Kasumi-1 (cell line): ENCODE measurements around the gene CAPN11.

Experiments used
- DNase-seq, 2 experiments: peaks; one replicate each; lab custom pipeline; 2025; lab: John Stamatoyannopoulos, UW

The CAPN11 gene

DNA sequence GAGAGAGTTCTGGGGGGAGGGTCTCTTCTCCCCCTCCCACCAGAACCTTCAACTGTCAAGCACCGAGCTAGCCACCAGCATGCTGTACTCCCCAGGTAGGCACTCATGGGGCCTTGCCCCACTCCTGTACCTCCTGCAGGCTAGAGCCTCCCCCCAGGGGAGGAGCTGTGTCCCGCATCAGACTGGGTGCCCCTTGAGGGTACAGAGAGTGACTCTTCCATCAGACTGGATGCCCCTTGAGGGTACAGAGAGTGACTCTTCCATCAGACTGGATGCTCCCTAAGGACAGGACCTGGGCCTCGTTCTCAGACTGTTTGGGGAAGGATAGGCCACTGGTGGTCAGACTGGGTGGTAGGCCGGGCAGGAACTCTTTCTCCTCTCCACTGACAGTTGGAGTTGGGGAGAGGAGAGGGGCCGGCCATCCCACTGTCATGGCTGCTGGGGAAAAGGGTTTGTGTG, at the start of gene CAPN11:
CAPN11 (plus strand) TSS at position 51 of the 459 bp plus-strand sequence; CDS start at position 80, 29 bp downstream.
- DNase-seq = no peak

DNA sequence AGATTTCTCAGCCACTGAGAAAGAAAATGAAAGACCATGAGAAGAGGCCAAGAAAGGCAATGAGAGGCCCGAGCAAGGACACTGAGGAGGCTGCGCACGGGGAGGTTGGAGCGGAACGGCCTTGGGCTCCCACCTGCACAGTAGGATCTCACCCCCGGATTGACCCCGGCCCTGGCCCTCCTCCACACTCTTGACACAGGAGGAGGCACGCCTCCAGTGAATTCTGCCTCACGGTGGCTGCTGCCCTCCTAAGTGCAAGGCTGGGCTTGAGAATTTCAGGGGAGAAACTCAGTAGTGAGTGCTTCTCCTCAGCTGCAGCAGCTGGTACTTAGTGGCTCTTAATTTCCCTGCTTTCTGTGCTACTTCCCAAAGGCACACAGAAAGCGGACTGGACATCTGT, 49.4 kb upstream of the CAPN11 start:
- DNase-seq = no peak

DNA sequence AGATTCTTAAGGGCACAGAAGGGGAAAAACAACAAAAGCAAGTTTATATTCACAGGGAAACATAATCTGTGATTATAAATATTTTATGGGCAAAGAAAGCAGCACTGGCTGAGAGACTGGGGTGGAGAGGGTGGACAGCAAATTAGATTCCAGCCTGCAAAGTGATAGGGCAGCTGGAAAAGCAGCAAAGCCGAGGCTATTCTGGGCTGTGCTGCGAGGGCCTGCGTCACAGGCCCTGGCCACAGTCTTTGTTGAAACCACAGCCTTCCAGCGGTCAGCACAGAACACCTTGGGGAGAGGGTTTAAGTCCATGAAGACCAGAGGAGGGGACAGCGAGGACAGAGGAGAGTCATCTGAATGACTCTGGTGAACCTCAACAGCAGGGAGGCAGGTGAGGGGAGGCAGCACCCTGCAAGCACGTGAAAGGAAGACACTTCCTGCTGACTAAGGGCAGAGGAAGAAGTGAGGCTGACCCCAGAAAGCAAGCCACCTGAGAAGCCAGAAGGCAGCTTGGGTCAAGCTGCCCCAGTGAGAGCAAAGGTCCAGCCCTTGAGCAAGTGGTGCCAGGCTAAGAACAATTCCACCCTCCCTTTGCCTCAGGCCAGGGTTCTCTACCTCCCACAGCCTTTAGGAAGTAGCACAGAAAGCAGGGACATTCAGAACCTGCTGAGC, 48.5 kb upstream of the CAPN11 start:
- DNase-seq = no peak

DNA sequence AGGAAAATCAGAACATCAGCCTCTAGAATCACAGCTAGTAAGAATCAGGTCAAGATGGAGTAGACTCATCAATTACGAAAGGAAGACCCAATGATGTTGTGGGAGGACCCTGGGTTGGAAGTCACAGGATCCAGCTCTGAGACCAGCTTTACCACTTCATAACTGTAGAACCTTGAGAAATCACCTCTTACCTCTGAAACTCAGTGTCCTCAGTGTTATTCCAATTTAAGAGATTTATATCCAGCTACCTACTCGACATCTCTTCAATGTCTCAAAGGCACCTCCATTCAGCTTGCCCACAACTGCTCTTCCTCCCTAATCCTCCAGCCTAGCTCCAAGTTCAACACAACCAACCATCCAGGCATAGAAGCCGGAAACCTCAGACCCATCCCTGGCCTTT, 47.7 kb upstream of the CAPN11 start:
- DNase-seq = no peak

DNA sequence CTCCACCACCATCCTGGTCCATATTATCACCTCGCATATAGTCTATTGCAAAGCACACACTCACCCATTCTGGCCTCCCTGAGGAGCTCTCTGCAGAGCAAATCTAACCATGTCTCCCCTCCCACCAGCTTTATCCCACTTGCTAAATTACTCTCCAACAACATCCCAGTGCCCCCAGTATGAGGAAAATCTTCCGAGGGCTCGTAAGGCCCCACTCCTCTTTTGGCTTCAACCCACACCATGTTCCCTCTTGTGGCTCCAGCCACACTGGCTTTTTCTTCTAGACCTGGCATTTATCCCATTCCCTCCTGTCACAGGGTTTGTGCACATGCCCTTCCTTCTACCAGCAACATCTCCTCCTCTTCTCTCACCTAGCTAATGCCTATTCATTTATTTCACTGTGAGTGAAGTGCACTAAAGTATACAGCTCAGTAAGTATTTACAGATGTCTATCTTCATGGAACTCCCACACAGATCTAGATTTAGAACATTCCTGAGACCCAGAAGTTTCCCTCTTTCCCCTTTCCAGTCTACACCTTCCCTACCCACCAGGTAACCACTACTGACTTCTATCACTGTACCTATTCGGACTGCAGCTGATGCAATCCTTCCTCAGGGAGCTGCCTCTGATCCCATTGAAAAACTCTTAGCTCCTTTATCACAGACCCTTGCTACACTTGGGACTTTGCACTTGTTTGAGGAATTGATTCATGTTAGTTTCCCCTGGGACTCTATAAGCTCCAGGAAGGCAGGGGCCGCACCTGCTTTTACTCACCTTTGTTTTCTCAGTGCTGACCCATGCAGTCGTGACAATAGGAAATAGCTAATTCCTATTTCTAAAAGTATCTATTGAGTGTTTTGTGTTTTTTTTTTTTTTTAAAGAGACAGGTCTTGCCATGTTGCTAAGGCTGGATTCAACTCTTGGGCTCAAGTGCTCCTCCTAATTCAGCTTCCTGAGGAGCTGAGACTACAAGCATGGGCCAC, 46.9 kb upstream of the CAPN11 start:
- no peak for DNase-seq

DNA sequence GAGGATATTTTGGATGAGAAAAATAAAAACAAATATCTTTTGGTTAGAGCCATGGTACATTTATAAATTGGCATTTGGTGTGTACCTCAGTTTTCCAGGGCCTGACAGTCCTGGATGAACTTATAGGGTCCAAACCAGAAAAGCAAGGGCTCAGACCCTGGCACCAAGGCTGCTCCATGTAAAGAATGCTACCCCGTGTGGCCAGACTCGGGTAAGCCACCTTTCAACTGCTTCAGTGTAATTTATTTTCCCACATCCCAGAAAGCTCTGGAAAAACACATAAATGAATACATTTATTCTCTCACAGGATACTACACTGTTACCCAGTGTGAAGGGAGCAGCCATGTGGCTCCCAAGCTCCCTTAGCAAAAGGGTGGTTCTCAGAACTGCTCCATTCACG, 45.2 kb upstream of the CAPN11 start:
- peak in 1 of 2 experiments; percentile 25 for DNase-seq

DNA sequence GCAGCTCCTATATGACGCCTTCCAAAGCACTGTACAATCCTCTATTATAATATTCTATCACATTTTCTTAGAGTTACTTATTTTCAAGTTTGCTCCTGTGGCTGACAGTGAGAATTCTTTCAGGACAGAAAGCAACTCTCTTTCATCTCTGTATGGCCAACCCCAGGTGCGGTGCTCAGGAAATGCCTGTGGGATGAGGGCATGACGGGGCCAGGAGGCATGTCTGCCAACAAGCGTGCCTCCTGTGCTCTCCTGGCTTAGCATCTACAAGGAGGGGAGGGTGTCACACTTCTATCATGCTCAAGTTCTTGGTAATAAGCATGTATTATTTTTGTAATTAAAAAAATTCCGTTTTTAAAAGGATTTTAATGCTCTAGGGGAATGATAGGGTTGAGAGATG, 42.8 kb upstream of the CAPN11 start:
- DNase-seq = no peak

DNA sequence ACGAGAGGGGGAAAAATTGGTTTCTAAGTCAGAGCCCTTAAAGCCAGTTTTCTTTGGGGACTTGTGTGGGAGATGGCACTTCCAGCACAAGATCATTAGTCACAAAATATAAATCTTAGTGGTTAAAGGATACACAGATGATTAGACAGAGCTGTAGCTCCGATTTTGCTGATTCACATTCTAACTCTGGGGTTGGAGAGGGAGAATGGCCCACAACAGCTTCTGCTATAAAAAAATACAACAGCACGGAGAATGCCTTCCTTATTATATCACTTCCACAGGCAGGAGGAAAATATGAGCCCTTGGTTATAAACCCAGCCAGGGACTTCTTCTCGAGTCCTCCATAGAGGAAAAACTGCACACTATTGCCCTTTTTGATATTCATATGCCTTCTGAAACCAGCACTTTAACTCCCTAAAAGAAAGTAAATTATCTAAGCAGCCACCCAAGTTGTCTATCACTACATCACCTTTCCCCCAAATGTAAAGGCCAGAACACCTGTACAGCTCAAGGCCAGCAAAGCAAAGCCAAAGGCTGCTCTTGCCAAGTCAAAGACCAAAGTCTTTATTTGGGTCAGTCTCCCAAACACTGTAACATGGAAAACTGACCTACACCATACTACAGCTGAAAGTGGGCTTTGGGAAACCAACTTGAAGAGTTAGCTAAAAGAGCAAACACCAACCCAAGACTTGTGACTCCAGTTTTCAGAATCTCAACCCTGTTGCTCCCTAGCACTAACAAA, 41.8 kb upstream of the CAPN11 start:
- DNase-seq = no peak

DNA sequence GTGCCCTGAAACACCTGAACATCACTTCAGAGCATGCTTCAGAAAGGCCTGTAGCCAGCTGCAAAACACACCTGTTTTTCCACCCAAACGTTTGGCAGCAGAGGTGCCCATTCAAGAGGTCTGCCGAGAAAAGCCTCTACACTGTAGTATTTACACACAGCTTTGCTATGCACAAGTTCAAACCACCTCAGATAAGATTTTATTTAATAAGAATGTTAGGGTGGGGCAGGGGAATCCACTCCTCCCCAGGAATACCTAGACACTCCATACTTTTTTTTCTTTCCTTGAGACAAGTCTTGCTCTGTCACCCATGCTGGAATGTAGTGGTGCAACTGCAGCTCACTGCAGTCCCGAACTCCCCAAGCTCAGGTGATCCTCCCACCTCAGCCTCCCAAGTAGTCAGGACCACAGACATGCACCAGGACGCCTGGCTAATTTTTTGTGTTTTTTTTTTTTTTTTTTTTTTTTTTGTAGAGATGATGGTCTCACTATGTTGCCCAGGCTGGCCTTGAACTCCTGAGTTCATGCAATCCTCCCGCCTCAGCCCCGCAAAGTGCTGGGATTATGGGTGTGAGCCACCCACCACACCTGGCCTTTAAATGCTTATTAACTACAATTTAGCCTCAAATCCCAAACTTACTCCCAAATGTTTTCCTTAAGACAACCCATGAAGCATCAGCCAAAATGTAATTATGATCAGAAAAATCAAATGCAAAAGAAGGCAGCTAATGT, 41.1 kb upstream of the CAPN11 start:
- DNase-seq = no peak

DNA sequence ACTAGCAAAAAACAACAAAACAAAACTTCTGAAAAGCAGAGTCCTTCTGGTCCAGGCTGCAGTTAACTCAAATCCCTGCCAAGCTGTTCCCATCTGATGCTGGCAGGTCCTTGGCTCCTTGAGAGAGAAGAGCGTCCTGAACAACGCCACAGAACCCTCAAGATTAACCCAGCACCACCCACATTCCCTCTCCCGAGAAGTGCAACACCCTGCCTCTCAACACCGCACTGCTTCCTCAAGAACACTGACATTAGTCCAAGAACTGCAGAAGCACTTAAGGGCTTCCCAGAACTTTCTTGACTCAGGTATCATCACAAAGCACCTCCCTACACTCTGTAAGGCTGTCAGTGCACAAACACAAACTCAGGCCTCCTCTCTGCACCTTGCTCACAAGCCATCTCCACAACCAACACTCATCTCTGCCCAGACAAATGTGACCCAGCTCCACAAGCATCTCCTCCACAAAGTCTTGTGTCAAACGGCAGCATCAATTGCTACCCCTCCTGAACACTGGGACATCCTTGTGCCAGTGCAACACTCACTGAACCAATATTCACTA, 38.8 kb upstream of the CAPN11 start:
- DNase-seq = no peak

DNA sequence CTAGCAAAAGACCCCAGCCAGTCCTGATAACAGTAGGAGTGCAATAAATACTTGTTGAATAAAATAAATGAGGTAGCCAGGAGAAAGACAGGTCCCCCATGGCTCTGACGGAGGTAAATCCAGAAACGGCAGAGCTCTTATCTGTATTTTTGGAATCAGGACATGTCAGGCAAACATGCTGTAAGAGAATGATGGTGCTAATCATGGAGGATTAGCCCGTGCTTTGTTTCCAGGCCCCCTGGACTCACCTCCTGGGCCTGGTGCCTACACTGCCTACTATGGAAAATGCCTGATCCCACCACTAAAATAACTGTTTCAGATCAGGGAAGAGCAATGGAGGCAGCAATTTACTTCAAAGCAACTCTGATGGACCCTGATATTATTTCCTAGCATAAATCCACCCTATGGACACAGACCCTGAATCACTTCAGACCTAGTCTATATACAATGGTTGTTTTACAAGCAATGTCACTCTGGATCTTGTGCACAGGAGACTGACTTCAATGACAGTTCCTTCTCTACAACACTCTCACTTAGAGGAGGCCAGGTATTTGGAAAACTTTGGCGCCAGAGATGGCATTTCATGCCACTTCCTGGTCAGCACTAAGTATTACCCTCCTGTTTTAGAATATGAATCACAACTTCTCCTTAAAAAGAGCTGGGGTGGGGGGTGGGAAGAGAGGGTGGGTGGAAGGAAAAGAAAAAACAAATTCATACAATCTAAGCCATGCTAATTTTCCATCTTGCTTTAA, 37.8 kb upstream of the CAPN11 start:
- DNase-seq = no peak

DNA sequence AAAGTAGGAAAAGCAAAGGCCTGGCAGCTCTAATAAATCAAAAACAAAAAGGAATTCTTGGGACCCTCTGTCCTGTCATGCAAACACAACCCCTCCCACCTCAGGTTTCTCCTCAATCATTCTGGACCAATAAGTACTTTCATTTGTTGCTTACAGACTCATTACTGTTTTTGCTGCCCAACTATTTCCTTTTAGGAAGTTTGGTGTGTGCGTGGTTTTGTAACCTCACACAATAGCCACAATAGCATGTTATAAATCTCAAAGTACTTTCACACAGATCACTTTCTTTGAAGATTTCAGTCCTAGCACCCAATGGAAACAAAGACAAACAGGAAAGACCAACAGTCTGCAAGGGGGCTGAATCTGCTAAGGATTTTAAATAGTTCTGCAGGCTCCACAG, 35.8 kb upstream of the CAPN11 start:
- peak; percentile 23 to 36 for DNase-seq

DNA sequence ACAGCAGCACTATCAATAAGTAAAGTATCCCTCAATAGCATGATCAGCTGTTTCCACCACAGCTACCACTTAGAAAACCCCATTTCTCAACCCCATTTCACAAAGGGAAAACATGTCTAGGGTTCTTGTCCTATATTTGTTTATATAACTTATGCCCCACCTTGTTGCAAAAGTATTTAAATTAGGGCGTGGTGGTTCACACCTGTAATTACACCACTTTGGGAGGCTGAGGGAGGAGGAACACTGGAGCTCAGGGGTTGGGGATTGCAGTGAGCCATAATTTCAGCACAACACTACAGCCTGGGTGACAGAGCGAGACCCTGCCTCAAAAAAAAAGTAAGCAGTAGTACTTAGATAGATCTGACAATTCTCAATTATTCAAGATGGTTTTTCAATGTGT, 35.1 kb upstream of the CAPN11 start:
- DNase-seq = no peak

DNA sequence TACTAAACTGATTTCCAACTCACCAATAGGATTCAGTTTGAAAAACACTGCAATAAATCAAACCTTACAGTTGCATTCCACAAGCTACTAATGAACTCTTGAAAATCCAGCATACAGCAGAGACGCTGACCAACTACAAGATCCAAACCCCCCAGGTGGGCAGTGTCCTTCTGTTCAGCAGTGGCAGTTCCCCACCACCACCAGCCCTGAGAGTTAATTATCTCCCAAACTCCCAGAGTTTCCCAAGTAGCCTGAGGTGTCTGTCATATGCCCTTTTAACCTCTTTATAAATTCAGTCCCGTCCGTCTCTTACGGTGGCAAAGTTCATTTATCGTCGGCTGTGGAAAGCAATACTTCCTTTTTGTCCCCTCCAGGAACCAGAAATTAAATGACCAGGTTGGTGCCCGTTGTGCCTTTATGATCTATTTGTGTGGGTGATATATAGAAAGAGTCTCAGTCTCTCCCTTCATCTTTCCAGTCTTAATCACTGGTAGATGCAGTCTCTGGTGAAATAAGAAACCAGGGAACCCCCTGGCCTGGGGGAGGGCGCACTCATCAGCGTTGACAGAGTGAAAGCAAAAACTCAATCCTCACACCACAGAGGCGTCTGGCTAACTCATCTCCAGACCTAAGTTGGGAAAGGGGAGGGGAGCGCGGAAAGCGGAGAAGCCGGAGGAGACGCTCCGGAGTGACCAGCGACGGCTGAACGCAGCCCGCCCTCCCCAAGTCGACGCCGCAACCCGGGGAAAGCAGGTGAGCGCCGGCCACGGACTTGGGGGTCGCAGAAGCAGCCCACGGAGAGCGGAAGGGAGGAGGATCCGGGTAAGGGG, 32.1 kb upstream of the CAPN11 start:
- peak; percentile 37 to 44 for DNase-seq

DNA sequence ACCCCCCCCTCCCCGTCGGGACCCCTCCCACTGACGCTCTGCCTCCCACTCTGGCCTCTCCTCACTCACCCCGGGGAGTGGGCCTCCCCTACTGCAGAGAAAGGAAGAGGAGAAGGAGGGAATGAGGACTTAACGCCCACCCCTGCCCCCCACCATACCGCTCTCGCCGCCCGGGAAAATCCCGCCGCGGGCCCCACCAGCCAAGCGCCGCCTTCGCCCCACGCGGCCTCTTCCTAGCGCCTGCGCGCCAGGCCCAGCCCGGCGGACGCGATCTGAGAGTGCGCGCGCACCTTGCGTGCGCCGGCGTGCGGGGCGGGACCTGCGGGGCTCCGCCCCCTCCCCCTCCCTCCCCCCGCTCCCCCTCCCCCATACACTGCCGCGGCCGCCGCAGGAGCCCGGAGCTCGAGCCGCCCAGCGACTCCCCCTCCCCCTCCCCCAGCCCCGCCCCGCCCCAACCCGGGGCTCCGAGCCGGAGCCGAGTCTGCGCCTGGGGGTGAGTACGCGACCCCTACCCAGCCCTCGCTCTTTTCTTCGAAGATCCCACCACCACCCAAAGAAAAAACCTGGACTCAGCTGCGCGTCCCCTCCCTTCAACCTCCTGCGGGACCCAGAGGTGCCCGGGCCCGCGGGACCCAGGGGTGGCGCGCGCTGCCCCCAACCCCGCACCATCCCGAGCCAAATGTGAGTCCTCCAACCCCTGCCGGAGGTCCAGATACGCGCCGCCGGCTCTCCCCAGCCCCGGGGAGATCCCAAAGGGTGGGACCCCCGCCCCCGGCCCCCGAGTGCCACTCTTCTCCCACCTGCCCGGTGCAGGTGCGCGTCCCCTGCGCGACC, 31.2 kb upstream of the CAPN11 start, which contains the start of the genes MRPL14 and TMEM63B:
MRPL14 (minus strand) TSS at position 267 of the 834 bp plus-strand sequence. CDS start 10,841 bp downstream, outside the sequence.
TMEM63B (plus strand) TSS at position 369 of the 834 bp plus-strand sequence. CDS start 7,031 bp downstream, outside the sequence.
- peak; percentile 62 to 63 for DNase-seq

DNA sequence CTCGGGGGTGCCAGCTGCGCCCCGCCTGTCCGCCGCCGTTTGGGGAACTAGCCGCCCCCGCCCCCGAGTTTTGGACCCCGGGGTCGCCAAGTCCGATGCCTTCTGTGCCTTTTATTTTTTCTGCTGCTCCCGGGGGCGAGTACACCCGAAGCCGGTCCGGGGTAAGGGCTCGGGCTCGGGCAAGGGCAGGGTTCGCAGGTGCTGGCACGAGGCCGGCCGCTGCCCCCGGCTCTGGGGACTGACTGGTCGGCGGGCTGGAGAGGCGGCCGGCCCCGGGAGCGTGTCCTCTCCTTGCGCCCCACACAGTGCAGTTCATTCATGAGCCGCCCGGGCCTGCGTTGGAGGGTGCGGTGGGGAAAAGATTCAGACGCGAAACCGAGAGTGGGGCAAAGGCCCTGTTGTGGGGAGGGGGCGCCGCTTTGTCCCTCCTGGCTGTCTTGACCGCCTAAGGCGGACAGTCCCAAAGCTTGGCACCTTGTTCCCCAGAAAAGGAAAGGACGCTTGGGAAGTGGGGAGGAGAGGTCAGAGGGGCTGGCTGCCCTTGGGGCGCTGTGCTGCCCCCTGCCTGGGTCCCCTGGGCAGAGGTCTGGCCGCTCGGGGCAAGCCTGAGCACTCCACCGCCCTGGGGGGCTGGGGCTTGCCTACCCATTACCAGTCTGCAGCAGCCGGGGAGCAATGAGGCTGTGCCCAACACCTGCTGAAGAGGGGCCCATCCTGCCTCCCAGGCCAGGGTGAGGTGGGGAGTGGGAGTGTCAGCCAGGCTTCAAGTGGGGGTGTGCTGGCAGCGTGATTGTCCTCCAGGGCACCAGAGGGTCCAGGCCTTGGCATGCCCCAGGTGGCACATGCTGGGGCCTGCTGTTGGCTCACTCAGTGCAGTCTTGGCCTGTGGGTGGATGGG, 30.4 kb upstream of the CAPN11 start:
- DNase-seq = peak; percentile 14 to 35

DNA sequence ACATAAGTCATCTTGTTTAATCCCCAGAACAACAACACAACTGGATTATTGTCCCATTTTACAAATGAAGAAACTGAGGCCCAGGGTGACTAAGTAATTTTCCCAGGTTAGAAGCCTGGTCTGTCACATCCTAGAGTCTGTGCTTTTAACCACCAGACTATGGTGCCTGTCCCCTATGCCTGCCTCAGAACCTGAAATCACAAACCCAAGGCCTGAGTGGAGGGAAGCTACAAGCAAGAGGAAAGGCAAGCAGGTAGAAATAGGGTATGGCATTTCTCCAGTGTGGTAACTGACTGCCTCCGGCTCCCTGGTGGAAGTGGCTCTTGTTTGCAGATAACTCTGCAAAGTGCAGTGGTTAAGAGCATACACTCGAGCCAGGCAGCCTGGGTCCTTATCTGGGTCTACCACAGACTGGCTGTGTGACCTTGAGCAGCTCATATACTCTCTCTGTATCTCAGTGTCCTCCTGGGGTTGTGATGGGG, 28.7 kb upstream of the CAPN11 start:
- no peak for DNase-seq
